Coronary artery (tissue), 2 donors: ENCODE results near the gene TSSC4.
"Not testable (repeated sequence)": the region's sequence is repeated elsewhere in the genome, so short reads cannot be mapped to it uniquely, and the experiment has no call there.

Source experiments
- DNase-seq: peaks from one replicate; pipeline ENCODE4 v3.0.0-alpha.2; 2017; ENCODE audit warnings: low spot score
- H3K27ac ChIP-seq, 2 donors: fragments of 200-600 bp; sonication (generic); one replicate each; pipeline ENCODE4 v1.5.1; 2016 to 2019
- H3K4me3 ChIP-seq: fragments of 200-600 bp; sonication (generic); 2 replicates; pipeline ENCODE4 v1.5.1; 2016; ENCODE audit warnings: mild to moderate bottlenecking, moderate library complexity
- CTCF ChIP-seq: fragments of 200-600 bp; sonication (generic); IDR thresholded peaks from one replicate; pipeline ENCODE4 v1.5.1; 2019; ENCODE audit warnings: antibody characterized with exemption

The TSSC4 gene

GRCh38 chr11:2400069-2400761 is at the start of gene TSSC4:
TSSC4 (plus strand) TSS chr11:2400750; CDS start chr11:2402634, 1,884 bp downstream.
- Histone ChIP-seq H3K4me3 (peak within 1 kb of the TSS; percentile 95), H3K27ac (peak within 1 kb of the TSS; percentile 99)
- TF ChIP-seq CTCF = peak; percentile 90
- DNase-seq = peak; percentile 100

- no peak for DNase-seq
- TF ChIP-seq CTCF = no peak
- Histone ChIP-seq H3K4me3 (no peak overlapping the region), H3K27ac (no peak overlapping the region)
Measured at GRCh38 chr11:2351701-2352100, 48.8 kb upstream of the TSSC4 start.

GRCh38 chr11:2352420-2352819 is 48.1 kb upstream of the TSSC4 start:
- DNase-seq = no peak
- no peak overlapping the region for H3K4me3 ChIP-seq
- no peak for TF ChIP-seq CTCF
- no peak overlapping the region for H3K27ac ChIP-seq

GRCh38 chr11:2355000-2355644 is 45.4 kb upstream of the TSSC4 start:
- Histone ChIP-seq H3K27ac (no peak overlapping the region), H3K4me3 (no peak overlapping the region)
- TF ChIP-seq CTCF = no peak
- DNase-seq = no peak

GRCh38 chr11:2357246-2357645 is 43.3 kb upstream of the TSSC4 start:
- TF ChIP-seq CTCF = no peak
- no peak overlapping the region for H3K4me3 ChIP-seq
- H3K27ac ChIP-seq = no peak overlapping the region
- no peak for DNase-seq

- not testable (repeated sequence) for H3K4me3 ChIP-seq, H3K27ac ChIP-seq, DNase-seq
Measured at GRCh38 chr11:2357651-2358050, 42.9 kb upstream of the TSSC4 start.

- DNase-seq = no peak
Measured at GRCh38 chr11:2358754-2359442, 41.7 kb upstream of the TSSC4 start.

More at GRCh38 chr11:2358754-2359442, 41.7 kb upstream of the TSSC4 start:
- no peak for TF ChIP-seq CTCF
- Histone ChIP-seq H3K4me3 (no peak overlapping the region), H3K27ac (no peak overlapping the region)
